Loucy (cell line): Measurements from ENCODE around the gene GULP1.

Source experiments
- H2AFZ ChIP-seq: fragments of 200-600 bp; sonication (generic); 2 replicates; pipeline ENCODE4 v1.6.0; 2016; ENCODE audit warnings: antibody characterized with exemption, mild to moderate bottlenecking, low read length, moderate library complexity
- H3F3A ChIP-seq: fragments of 200-600 bp; 2 replicates; pipeline ENCODE4 v1.6.0; 2016; ENCODE audit warnings: antibody characterized with exemption, low read depth, mild to moderate bottlenecking
- H3K27me3 ChIP-seq: fragments of 200-600 bp; sonication (generic); 2 replicates; pipeline ENCODE4 v1.6.1; 2014; ENCODE audit warnings: low read length, mild to moderate bottlenecking; ENCODE audit not compliant: insufficient read depth, poor library complexity, severe bottlenecking
- H3K36me3 ChIP-seq: fragments of 200-600 bp; sonication (generic); 2 replicates; pipeline ENCODE4 v1.6.1; 2016; ENCODE audit warnings: low read length; ENCODE audit not compliant: insufficient read depth
- H3K4me1 ChIP-seq: fragments of 200-600 bp; sonication (generic); 2 replicates; pipeline ENCODE4 v1.5.1; 2014; ENCODE audit warnings: low read length, mild to moderate bottlenecking; ENCODE audit not compliant: insufficient read depth, poor library complexity, severe bottlenecking
- H3K4me2 ChIP-seq: fragments of 200-600 bp; sonication (generic); 2 replicates; pipeline ENCODE4 v1.6.0; 2014; ENCODE audit warnings: antibody characterized with exemption, low read length, low read depth, mild to moderate bottlenecking; ENCODE audit not compliant: poor library complexity, severe bottlenecking
- H3K4me3 ChIP-seq: fragments of 200-600 bp; sonication (generic); 2 replicates; pipeline ENCODE4 v1.5.1; 2014; ENCODE audit warnings: low read length, mild to moderate bottlenecking, mixed read lengths; ENCODE audit not compliant: poor library complexity, severe bottlenecking
- H3K79me2 ChIP-seq: fragments of 200-600 bp; sonication (generic); 2 replicates; pipeline ENCODE4 v1.6.1; 2014; ENCODE audit warnings: low read length; ENCODE audit not compliant: insufficient read depth
- H3K9ac ChIP-seq: fragments of 200-600 bp; sonication (generic); 2 replicates; pipeline ENCODE4 v1.6.0; 2014; ENCODE audit warnings: mild to moderate bottlenecking, low read depth, low read length, moderate library complexity; ENCODE audit not compliant: poor library complexity, severe bottlenecking
- H3K9me2 ChIP-seq: fragments of 200-600 bp; sonication (generic); replicated peaks from 2 replicates; pipeline ENCODE4 v1.6.1; 2016; ENCODE audit warnings: low read depth, low read length, mixed read lengths
- H3K9me3 ChIP-seq: fragments of 200-600 bp; sonication (generic); 2 replicates; pipeline ENCODE4 v1.6.1; 2014; ENCODE audit warnings: mild to moderate bottlenecking, antibody characterized with exemption, low read length, low read depth; ENCODE audit not compliant: insufficient read depth
- H4K20me1 ChIP-seq: fragments of 200-600 bp; sonication (generic); 2 replicates; pipeline ENCODE4 v1.6.0; 2014; ENCODE audit warnings: antibody characterized with exemption, low read length, mild to moderate bottlenecking; ENCODE audit not compliant: insufficient read depth, poor library complexity, severe bottlenecking
- EZH2phosphoT487 ChIP-seq: fragments of 200-600 bp; IDR thresholded peaks from 2 replicates; pipeline ENCODE4 v1.6.1; 2018; ENCODE audit warnings: antibody characterized with exemption, mild to moderate bottlenecking, moderate library complexity, borderline replicate concordance
- TF ChIP-seq, protein P1 (sequence below): fragments of 200-600 bp; sonication (generic); conservative IDR thresholded peaks from 2 replicates; pipeline ENCODE4 v1.5.1; 2014; ENCODE audit warnings: mild to moderate bottlenecking, antibody characterized with exemption, low read length

The GULP1 gene

DNA sequence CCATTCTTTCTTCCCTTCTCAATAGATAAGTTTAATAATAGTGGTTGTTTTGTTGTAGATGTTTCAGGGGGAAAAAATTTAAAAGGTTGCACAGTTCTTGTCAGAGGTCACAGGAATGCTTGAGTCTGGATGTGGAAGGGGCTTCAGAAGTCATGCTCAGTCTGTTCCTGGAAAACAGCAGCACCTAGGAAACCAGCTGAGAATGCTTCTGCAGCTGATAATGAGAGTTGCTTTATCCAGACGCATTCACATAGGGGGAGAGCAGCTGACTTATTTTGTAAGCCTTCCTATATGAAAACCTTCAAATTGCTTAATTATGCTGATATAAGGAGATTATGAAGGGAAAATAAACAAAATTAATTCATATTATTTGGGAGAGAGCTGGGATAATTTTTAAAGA is 235.5 kb downstream of the GULP1 start:
- H4K20me1 ChIP-seq = no peaks in the 10 kb centered on the region
- H3K9me2 ChIP-seq = no peaks in the 10 kb centered on the region
- no peak overlapping the region for H3K4me2 ChIP-seq
- H3K4me1 ChIP-seq = peaks cover 4% of the 10 kb centered on the region
- no peaks in the 10 kb centered on the region for H3F3A ChIP-seq
- H3K36me3 ChIP-seq = no peaks in the 10 kb centered on the region
- TF ChIP-seq, protein P1, sequence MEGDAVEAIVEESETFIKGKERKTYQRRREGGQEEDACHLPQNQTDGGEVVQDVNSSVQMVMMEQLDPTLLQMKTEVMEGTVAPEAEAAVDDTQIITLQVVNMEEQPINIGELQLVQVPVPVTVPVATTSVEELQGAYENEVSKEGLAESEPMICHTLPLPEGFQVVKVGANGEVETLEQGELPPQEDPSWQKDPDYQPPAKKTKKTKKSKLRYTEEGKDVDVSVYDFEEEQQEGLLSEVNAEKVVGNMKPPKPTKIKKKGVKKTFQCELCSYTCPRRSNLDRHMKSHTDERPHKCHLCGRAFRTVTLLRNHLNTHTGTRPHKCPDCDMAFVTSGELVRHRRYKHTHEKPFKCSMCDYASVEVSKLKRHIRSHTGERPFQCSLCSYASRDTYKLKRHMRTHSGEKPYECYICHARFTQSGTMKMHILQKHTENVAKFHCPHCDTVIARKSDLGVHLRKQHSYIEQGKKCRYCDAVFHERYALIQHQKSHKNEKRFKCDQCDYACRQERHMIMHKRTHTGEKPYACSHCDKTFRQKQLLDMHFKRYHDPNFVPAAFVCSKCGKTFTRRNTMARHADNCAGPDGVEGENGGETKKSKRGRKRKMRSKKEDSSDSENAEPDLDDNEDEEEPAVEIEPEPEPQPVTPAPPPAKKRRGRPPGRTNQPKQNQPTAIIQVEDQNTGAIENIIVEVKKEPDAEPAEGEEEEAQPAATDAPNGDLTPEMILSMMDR = no peak
- TF ChIP-seq EZH2phosphoT487 = no peak
- H3K9ac ChIP-seq = no peak overlapping the region
- no peaks in the 10 kb centered on the region for H3K27me3 ChIP-seq
- H3K9me3 ChIP-seq = peaks cover 5% of the 10 kb centered on the region; the same call in 1 of the 2 replicates
- no peak overlapping the region for H3K4me3 ChIP-seq
- H2AFZ ChIP-seq = 0 out of 2 replicates have a peak overlapping the region, but pooled peaks have one; percentile 37
- H3K79me2 ChIP-seq = no peaks in the 10 kb centered on the region

DNA sequence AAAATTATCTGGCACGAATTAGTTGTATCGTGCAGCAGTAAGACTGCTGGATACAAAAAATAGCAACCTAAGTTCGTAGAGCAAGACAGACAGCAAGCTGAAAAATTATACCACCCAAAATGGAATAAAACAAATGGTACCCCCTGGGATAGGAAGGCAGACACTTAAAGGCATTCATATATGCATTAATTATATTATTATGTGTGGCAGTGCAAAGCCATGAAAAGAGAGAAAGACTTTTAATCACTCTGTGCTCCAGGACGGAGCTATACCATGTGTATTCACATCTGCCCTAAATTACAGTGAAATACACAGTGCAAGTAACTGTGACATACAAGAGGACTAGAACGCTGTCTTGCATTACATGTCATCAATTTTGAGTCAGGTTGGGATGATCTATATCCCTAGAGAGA is 235.9 kb downstream of the GULP1 start:
- Histone ChIP-seq H4K20me1 (no peaks in the 10 kb centered on the region), H3K4me1 (peaks cover 4% of the 10 kb centered on the region), H3K9ac (no peak overlapping the region), H3K79me2 (no peaks in the 10 kb centered on the region), H3K9me3 (peaks cover 5% of the 10 kb centered on the region; the same call in 1 of the 2 replicates), H3K4me3 (no peak overlapping the region), H3K27me3 (no peaks in the 10 kb centered on the region), H3F3A (no peaks in the 10 kb centered on the region), H2AFZ (no peak overlapping the region), H3K9me2 (no peaks in the 10 kb centered on the region), H3K4me2 (no peak overlapping the region), H3K36me3 (no peaks in the 10 kb centered on the region)
- TF ChIP-seq, protein P1 = no peak
- TF ChIP-seq EZH2phosphoT487 = no peak

DNA sequence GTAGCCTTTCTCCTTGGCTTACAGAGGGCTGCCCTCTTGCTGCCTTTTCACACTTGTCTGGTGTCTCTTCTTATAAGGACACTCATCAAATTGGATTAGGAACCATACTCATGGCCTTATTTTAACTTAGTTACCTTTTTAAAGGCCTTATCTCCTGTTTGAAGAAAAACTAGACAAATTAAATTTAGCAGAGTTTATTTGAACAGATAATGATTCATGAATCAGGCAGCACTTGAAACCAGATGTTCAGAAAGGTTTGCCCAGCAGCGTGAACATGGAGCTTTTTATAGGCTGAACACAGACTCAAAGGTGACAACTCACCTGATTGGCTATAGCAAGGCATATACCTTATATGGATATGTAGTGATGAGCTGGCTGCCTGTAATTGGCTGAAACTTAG is 238.0 kb downstream of the GULP1 start:
- no peak overlapping the region for H3K4me3 ChIP-seq
- H3F3A ChIP-seq = no peaks in the 10 kb centered on the region
- H3K9me2 ChIP-seq = no peaks in the 10 kb centered on the region
- H3K36me3 ChIP-seq = no peaks in the 10 kb centered on the region
- no peak for TF ChIP-seq EZH2phosphoT487
- TF ChIP-seq, protein P1 = no peak
- no peaks in the 10 kb centered on the region for H4K20me1 ChIP-seq
- H3K9ac ChIP-seq = no peak overlapping the region
- H3K9me3 ChIP-seq = peaks cover 5% of the 10 kb centered on the region; the same call in 1 of the 2 replicates
- H3K79me2 ChIP-seq = no peaks in the 10 kb centered on the region
- peaks cover 4% of the 10 kb centered on the region for H3K4me1 ChIP-seq
- no peak overlapping the region for H3K4me2 ChIP-seq
- H2AFZ ChIP-seq = no peak overlapping the region
- H3K27me3 ChIP-seq = no peaks in the 10 kb centered on the region
